Measurements from ENCODE around the gene RAMAC.
"Not testable (repeated sequence)": the region's sequence is repeated elsewhere in the genome, so short reads cannot be mapped to it uniquely, and the experiment has no call there.

The RAMAC gene

DNA sequence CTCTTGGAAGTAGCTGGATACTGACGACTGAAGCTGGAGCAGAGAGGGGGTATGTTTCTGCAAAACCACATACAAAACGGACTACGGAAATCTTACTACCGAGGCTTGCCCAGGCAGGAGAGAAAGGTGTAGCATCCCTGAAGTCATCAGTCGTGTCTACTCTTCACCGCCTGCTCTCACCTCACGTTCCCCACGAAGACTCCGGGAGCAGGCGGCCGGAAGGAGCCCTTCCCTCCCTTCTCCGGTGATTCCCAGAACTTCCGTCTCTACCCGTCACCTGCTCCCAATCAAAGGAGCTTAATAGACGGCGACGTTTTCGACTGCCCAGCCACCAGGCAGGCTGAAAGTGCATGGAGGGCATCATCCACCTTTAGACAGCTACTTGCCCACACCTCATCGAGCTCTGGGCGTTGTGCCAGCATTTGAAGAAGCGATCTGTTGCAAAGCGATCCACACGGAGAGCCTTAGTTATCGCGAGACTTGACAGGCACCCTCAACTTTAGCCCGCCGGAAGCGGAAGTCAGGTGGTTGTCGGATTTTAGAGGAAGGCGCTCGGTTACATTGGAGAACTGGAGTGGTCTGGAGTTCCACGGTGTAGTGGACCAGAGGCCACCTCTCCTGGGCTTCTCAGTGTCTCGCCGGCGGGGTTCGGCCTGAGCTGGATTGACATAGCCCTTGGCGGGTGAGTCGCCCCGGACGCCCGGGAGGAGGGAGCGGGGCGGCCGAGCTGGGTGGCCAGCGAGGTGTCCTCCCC is at the start of gene RAMAC:
RAMAC (plus strand) TSS at position 523 of the 754 bp plus-strand sequence. CDS start 2,809 bp downstream, outside the sequence.
- peak; percentile 85 for DNase-seq

DNA sequence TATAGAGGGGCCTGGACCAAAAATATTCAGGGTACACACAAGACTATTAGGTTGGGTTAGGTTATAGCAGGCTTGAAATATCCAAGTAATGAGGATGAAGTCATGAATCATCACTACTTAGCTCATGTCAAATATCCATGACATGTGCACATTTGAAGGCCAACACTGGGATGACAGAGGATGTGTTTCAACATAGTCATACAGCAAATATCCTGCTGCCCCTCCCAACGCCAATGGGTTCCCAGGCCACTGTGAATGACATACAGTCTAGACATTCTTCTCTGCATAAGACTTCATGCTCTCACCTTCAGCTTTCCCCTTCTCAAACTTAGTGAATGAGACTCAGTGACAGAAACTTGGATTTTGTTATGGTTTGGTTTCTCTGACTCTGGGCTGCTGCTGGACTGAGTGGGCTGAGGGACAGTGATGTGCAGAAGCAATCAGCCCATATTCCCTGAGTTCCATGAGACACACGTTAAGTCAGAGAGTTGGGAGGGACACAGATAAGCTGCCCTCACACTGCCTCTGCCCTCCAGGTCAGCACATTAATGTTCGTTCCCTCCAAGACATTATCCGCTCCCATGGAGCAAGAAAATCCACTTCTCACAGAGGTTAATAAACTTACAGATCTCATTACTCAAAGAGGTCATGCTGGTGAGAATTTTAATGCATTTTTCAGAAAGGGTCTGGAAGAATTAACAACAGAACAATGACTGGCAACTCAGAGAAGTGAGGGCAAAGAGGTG is 48.9 kb upstream of the RAMAC start:
- no peak for DNase-seq

DNA sequence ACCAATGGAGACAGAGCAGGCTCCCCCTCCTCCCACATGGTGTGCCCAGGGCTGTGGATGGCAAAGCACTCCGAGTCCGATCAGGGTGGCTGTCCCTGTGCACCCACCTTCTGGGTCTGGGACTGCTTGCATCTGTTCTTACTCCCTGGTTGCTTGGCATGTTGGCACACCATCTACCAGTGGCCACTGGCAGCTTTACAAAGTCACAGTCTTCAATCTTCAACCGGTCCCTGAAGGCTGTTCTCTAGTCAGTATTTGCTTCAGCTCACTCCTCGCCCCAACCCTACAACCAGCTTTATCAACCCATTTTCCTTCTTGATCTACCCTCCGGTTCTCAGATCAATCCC is 48.3 kb upstream of the RAMAC start:
- no peak for DNase-seq

DNA sequence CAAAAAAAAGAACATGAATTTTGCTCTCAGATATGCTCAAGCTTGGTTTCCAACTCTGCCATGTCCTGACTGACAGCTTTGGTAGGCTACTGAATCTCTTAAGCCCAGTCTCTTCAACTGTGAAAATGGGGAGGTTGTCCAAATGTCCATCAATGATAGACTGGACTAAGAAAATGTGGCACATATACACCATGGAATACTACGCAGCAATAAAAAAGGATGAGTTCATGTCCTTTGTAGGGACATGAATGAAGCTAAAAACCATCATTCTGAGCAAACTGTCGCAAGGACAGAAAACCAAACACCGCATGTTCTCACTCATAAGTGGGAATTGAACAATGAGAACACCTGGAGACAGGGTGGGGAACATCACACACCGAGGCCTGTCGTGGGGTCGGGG is 46.3 kb upstream of the RAMAC start:
- DNase-seq, result not testable (repeated sequence)

DNA sequence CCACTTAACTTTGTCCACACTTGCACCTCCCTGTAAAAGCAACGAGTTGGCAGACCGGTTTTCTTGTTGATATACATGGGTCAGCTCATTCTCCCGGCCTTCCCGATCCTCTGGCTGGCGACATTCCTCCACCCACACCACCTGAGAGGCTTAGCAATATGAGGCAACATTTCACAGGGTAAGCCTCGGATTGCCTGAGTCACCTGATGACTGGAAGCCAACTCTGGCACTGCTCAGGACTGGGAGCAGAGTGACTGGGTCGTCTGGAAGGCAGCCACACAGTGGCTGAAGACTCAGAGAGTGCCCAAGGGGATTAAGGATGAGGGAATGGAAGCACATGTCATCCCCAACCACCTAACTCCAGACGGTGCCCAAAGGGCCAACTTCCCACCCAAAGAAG is 43.3 kb upstream of the RAMAC start:
- no peak for DNase-seq

DNA sequence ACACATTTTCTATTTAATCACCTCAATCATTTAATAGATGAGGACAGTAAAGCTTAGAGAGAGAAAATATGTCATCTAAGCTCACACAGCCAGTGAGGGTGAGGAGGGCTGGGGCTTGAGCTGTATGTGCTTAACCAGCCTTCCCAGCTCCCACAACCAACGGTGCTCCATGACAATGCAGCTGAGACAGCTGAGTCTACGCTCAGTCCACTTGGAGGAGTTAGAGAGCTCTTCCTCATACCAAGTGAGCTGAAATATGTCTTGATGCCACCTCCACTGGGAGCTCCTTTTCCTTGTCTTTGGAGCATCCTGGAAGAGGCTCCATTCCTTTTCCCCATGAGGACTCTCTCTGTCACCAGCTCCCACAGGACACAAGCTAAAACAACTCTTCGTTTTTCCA is 42.8 kb upstream of the RAMAC start:
- no peak for DNase-seq

DNA sequence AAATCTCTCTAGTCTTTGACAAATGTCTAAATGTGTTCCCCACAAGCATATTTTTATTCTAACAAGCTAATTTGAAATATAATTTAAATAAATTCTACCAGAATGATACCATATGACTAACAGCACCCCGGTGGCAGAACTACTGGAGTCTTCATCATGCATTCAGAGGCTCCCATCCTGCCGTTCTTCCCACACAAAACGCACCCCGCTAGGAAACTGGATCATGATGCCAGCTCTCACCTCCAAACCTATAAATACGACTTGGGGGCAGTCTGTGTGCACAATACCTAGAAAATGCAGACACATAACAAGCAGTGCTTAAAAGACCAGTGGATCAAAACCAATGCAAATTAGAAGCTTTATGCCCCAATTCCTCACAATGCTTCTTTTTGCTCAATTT is 42.0 kb upstream of the RAMAC start:
- DNase-seq, result no peak

DNA sequence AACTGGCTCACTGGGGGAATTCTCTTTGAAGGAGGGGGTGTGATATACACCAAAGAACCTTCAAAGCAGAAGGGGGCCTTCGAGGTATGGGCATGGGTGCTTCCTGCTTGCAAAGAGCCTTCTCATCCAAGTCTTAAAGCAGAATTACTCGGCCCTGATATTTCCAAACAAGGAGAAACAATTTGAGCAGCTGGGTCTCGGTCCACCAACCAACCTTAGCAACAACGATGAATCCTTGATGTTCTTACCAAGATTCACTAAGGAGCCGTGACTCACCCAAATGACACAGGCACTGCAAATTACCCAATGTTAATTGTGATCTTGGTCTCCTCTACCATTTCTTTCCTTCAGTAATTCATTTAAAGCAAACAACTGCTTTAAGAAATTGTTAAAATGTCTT is 41.2 kb upstream of the RAMAC start:
- DNase-seq, result no peak

DNA sequence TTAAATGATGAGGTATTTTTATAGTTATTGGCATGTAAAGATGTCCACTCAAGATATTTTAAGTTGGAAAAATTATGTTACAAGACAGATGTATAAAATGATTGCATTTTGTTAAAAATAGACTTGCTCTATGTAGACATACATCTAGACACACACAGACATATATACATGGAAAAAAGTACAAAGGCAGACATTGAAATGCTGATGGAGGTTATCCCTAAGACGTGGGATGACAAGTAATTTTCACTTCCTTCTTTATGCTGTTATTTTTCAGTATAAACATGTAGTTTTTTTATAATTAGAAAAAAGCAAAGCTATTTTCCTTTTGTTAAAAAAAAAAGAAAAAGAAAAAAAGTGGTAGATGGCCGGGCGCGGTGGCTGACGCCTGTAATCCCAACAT is 40.7 kb upstream of the RAMAC start:
- no peak for DNase-seq

DNA sequence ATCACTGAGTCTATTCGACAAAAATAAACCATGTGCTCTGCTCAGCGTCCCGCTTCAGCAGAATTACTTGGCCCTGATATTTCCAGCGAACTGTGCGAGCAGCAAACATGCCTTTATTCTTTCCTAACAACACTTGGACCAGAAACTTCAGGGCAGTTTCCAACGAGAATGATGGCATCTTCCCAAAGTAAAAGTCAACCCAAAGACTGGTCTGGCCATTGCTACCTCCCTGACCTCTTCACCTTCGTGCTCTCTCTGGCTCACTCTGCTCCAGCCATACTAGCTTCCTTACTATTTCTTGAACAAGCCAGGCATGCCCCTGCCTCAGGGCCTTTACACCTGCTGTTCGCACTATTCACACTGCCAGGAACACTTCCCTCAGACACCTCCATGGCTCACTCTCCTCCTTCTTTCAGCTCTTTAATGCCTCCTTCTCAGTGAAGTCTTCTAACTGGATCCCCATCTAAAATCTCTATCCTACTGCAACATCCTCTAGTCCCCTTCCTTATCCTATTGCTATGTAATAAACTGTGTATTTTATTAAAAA is 39.8 kb upstream of the RAMAC start:
- no peak for DNase-seq

DNA sequence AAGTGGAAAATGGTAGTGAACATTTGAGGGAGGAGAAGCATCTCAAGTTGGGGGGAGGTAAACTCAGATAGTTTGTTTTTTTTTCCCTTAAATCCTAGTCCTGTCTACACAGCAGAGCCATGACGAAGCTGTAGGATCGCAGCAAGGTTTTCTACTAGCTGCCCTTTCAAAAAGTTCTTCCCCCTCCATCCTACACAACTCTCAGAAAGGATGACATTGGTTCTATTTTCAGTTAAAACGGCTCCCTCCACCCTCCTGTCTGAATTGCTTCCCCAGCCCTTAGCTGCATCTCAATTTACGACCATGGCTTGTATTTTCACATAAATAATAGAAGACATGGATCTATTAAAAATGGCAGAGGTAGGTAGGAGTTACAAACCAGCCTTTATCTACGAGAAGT is 35.7 kb upstream of the RAMAC start:
- DNase-seq, result no peak

DNA sequence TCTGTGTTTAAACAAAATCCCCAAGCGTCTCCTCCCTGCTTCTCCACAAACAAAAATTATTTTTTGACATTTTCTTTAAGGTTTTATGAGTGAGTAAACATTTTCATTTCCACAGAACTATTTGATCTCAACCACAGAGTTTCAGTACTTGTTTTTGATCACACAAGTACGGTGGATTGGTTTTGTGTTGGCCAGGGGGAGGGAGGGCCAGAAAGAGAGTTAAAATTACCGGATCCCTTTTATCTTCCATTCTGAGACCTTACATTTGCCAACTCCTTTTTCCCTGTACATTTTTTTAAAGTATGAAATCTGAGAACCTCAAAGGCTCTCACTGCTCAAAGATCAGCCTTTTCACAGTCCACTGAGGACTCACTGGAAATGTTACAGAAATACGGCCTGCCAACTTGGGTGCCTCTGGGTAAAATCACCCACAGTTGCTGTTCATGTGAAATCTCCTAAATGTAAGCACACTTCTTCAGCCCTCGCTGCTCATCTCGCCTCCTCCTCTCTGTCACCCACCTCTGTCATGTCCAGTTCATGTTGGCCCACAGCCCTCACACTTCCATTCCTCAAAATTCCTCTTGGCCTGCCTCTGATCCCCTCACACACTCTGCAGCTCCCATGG is 35.2 kb upstream of the RAMAC start:
- no peak for DNase-seq

DNA sequence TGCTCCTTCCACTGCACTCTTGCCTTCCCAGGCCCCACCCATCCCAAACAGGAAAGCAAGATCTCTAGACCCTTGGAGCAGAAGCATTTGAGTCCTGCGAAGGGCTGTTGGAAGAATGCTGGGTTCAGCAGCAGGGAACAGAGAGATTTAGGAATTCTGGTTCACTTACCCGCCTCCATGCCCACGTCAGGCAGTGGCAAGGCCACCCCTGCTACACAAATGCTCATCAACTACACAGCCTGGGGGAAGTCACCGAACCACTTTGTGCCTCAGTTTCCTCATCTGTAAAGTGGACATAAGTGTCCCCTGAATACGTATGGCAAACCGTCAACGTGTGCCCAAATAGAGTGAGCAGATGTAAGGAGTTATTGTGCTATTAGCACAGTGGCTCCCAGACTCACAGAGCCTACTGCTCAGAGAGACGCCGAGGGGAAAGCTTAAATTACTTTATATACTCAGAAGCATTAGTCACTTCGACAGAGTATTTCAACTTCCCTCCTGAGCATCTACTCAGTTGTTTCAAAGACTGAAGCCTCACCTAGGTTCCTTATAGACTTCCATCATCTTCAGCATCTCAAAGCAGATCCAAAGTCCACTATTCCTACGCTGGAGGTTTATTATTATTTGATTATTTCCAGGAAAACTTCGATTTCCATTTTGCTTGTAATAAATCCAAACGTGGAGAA is 34.4 kb upstream of the RAMAC start:
- DNase-seq, result no peak

DNA sequence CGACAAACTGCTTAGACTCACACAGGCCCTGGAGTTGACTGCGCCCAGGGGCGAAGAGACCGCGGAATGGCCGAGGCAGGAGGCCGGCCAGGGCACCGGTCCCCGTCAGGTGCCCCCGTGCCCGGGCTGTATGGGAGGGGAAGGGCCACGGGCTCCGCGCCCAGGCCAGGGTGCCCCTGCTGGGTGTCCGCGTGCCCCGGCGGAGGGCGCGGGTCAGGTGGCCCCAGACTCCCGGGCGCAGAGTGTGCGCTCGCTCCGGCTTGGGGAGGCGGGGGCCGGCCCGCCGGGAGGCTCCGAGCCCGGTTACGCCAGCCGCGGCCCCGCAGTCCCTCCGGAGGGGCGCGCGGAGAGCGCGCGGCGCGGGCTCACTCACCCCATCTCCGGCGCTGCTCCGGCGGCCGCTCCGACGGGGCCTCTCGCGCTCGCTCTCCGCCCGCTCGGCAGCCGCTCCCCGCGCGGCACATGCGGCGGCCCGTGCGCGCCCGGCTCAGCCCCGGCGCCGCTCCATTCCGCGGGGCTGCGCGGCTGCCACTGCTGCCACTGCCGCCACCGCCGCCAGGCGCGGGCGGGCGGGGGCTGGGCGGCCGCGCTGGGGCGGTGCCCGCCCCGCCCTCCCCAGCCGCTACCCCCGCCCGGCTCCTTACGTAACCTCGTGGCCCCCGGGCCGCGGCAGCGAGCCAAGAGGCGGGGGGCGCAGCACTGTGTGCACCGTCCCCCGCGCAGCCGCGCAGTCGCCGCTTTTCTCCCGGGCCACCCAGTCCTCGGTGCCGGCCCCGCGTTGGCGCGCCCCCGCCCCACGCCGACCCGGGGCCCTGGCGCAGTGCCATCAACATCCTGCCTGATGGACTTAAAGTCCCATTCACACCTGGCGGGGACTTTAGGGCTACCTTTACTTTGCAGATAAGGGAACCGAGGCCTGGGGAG is 33.6 kb upstream of the RAMAC start, which contains the start of gene HOMER2:
HOMER2 (minus strand) TSS at position 563 of the 924 bp plus-strand sequence; CDS start at position 378, 185 bp downstream.
- DNase-seq, result no peak

DNA sequence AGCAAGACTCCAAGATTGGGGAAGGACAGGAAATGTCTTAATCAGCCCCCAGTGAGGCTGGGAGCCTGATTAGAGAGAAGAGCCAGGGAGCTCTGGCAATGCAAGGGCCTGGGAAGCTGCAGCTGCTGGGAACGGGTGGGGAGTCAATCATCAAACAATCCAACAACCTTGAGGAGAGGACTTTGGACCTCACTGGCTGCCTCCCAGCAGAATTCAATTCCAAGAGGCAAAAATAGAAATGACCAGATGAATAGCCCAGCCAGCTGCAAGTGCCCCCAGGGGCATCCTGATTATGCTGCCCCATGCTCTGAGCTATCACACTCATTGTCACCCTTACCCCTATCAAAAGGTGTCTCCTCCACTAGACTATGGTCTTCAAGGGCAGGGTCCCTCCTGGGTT is 27.4 kb upstream of the RAMAC start:
- no peak for DNase-seq

DNA sequence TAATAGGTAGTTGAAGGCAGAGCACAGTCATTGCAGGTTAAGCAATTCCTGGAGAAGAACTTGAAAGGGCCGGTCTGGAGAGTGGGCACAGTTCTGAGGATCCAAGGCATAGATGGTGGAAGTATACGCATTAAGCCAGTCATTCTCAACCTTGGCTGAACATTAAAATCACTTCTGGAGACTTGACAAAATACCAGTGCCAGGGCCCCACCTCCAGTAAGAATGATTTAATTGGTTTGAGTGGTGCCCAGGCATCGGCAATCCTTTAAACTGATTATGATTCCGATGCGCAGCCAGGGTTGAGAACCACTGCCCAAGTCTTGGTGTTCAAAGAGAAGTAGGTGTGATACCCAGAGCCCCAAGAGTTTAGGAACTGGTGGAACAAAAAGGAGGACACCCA is 26.6 kb upstream of the RAMAC start:
- DNase-seq, result no peak

DNA sequence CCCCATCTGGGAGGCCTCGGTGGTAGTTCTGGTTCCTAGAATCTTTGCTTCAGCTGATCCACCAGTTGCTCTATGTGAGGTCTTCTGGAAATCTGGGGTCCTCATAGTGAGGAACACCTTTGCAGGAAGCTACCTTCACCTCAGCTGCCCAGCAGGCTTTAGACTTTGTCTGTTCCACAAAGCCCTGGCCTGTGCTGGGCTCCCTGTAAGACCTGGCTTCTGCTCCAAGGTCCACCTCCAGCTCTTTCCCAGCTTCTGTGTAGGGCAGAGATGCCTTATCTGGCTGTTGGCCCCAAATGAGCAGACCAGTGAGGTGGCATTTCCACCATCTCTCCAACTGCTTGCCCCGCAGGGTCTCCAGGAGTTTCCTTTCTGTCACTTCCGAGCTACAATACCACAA is 25.2 kb upstream of the RAMAC start:
- no peak for DNase-seq

DNA sequence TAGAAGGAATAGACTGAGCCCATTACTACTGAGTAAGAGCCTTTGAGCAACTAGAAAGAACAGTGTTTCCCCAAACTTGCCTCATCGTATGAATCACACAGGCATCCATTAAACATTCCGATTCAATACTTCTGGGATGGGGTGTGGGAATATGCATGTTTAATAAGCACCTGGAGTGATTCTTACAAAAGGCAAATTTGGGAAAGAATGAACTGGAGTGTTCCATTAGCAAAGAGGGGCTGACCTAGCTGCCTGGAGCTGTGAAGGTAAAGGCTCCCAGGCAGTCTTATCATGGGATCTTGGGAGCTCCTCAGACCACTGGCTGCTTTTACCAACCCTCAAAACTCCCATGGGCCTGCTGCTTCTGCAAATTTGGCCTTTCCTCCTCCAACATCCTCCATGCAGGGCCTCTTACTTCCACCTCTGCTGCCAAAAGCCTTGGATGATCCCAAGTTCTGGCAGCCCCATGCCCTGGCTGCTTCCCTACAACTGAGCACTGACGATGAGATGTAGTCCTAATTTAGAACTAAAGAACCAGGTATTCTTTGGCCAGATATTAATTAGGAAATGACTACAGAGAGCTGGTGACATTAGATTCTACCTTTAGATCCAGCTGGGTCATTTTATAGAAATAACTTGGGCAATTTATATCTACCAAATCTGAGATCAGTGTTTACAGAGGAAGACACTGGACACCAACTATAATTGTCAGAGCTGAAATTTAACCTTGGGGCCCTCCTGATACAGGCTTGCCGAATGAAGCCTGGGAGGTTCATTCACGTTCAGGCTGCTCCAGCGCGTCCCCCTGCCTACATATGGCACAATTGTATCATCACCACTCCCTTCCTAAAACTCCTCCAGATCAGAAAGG is 22.3 kb upstream of the RAMAC start:
- no peak for DNase-seq

DNA sequence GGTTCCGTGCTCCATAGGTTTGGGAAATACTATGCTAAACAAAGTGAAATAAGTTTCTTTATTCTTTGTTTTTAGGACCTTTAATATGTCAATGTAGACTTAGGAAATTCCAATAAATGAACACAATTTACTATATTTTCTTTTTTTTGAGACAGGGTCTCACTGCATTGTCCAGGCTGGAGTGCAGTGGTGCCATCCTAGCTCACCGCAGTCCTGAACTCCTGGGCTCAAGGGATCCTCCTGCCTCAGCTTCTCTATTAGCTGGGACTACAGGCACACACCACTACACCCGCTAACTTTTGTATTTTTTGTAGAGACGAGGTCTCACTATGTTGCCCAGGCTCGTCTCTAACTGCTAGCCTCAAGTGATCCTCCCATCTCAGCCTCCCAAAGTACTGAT is 21.1 kb upstream of the RAMAC start:
- DNase-seq, result no peak

DNA sequence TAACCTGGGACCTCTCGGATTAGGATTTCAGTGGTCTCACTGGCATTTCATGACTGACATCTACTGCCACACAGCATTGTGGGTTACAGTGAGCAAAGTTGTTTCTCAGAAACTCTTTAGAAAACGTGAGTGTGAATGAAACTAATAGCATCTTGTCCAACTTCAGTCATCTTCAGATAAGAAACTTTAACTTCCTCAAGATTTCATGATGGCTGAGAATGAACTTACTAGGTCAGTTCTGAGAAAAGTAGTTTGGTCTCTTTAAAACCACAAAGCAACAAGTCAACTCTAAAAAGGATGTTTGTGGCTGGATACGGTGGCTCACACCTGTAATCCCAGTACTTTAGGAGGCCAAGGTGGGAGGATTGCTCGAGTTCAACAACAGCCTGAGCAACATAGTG is 19.3 kb upstream of the RAMAC start:
- DNase-seq, result no peak

DNA sequence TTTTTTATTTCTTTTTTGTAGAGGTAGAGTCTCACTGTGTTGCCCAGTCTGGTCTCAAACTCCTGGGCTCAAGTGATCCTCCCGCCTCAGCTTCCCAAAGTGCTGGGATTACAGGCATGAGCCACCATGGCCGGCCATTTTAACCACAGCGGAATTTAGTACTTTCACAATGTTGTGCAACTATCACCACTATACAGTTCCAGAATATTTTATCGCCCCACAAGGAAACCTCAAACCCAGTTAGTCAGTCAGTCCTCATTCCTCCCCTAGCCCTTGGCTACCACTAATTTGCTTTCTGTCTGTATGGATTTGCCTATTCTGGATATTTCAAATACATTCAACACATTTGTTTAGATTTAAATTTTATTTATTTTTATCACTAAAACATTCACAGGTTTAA is 17.9 kb upstream of the RAMAC start:
- no peak for DNase-seq

Measured in GDM1 (cell line).